HG02642 (cell line): ENCODE results near the gene CNTNAP4.

Experiments used
- ATAC-seq: cut with Tn5 transposase; IDR thresholded peaks from one replicate; pipeline ENCODE4 v1.9.1; 2021; ENCODE audit warnings: mild to moderate bottlenecking; ENCODE audit not compliant: unreplicated experiment, poor library complexity

Gene CNTNAP4

GRCh38 chr16:76387994-76388393 is 110.8 kb downstream of the CNTNAP4 start:
- no peak for ATAC-seq

GRCh38 chr16:76389126-76389525 is 111.9 kb downstream of the CNTNAP4 start:
- no peak for ATAC-seq

- ATAC-seq = no peak
Measured at GRCh38 chr16:76390476-76390875, 113.3 kb downstream of the CNTNAP4 start.

- ATAC-seq = no peak
Measured at GRCh38 chr16:76396977-76397376, 119.8 kb downstream of the CNTNAP4 start.

- no peak for ATAC-seq
Measured at GRCh38 chr16:76409706-76410105, 132.5 kb downstream of the CNTNAP4 start.

GRCh38 chr16:76421571-76421970 is 144.4 kb downstream of the CNTNAP4 start:
- no peak for ATAC-seq

GRCh38 chr16:76428858-76429257 is 151.7 kb downstream of the CNTNAP4 start:
- no peak for ATAC-seq

- ATAC-seq = no peak
Measured at GRCh38 chr16:76441391-76441790, 164.2 kb downstream of the CNTNAP4 start.

GRCh38 chr16:76441876-76442275 is 164.7 kb downstream of the CNTNAP4 start:
- ATAC-seq = no peak

- ATAC-seq = no peak
Measured at GRCh38 chr16:76443973-76444372, 166.8 kb downstream of the CNTNAP4 start.

GRCh38 chr16:76444832-76445231 is 167.6 kb downstream of the CNTNAP4 start:
- no peak for ATAC-seq

GRCh38 chr16:76445815-76446214 is 168.6 kb downstream of the CNTNAP4 start:
- ATAC-seq = no peak

- ATAC-seq = no peak
Measured at GRCh38 chr16:76446251-76446650, 169.1 kb downstream of the CNTNAP4 start.

GRCh38 chr16:76450890-76451289 is 173.7 kb downstream of the CNTNAP4 start:
- no peak for ATAC-seq

- no peak for ATAC-seq
Measured at GRCh38 chr16:76455257-76455656, 178.1 kb downstream of the CNTNAP4 start.

GRCh38 chr16:76456016-76456415 is 178.8 kb downstream of the CNTNAP4 start:
- no peak for ATAC-seq

- ATAC-seq = no peak
Measured at GRCh38 chr16:76459111-76459510, 181.9 kb downstream of the CNTNAP4 start.

- no peak for ATAC-seq
Measured at GRCh38 chr16:76461836-76462235, 184.6 kb downstream of the CNTNAP4 start.

- no peak for ATAC-seq
Measured at GRCh38 chr16:76464955-76465620, 187.9 kb downstream of the CNTNAP4 start.

GRCh38 chr16:76466871-76467270 is 189.7 kb downstream of the CNTNAP4 start:
- no peak for ATAC-seq

GRCh38 chr16:76474048-76474447 is 196.8 kb downstream of the CNTNAP4 start:
- ATAC-seq = no peak

- ATAC-seq = no peak
Measured at GRCh38 chr16:76478105-76478504, 200.9 kb downstream of the CNTNAP4 start.
